H1 (cell line): ENCODE results near the gene KIAA0040. TPM values are rescaled to one million over a fixed set of nuclear protein-coding genes. Genes with fewer than 3 reads are reported as not detected.

Experiments used
- CTCF ChIA-PET: fragments of 300-600 bp; sonication (Branson Sonifier 250); formaldehyde crosslinking; loops from one replicate; lab custom pipeline; 2021; ENCODE audit not compliant: partially characterized antibody; lab: Charles Lee
- POLR2A ChIA-PET: fragments of 300-600 bp; sonication (Branson Sonifier 250); formaldehyde crosslinking; loops from one replicate; lab custom pipeline; 2021; ENCODE audit warnings: inconsistent platforms; ENCODE audit not compliant: partially characterized antibody; lab: Charles Lee
- DNase-seq, 2 experiments: peaks; one replicate each; pipeline versions ENCODE4 v3.0.0 to v3.0.0-alpha.2; 2010 to 2022; ENCODE audit warnings: low spot score in 2 of 2, low read depth in 1 of 2, mixed read lengths in 1 of 2
- FAIRE-seq: peaks from 2 replicates; lab custom pipeline; 2011; peaks lifted over from hg19 to GRCh38; lab: Jason Lieb, UNC
- H2AFZ ChIP-seq: 2 replicates; pipeline ENCODE4 v1.8.1; 2012; ENCODE audit warnings: low read length, inconsistent platforms
- H2AK5ac ChIP-seq: 2 replicates; pipeline ENCODE4 v1.6.1; 2013; ENCODE audit warnings: low read depth, low read length
- H2BK120ac ChIP-seq: replicated peaks from 2 replicates; pipeline ENCODE3; 2013; ENCODE audit warnings: low read depth, low read length, inconsistent platforms
- H2BK12ac ChIP-seq: 2 replicates; pipeline ENCODE4 v1.6.1; 2013; ENCODE audit warnings: low read depth, low read length
- H2BK15ac ChIP-seq: 2 replicates; pipeline ENCODE4 v1.6.1; 2013; ENCODE audit warnings: low read length
- H2BK20ac ChIP-seq: 2 replicates; pipeline ENCODE4 v1.6.1; 2013; ENCODE audit warnings: low read length
- H2BK5ac ChIP-seq: 2 replicates; pipeline ENCODE4 v1.6.1; 2013; ENCODE audit warnings: low read depth, low read length
- H3K14ac ChIP-seq: 2 replicates; pipeline ENCODE4 v1.6.1; 2013; ENCODE audit warnings: inconsistent platforms; ENCODE audit not compliant: insufficient read length
- H3K18ac ChIP-seq: 2 replicates; pipeline ENCODE4 v1.6.1; 2013; ENCODE audit warnings: low read length; ENCODE audit errors: extremely low read depth
- H3K23ac ChIP-seq: 2 replicates; pipeline ENCODE4 v1.6.1; 2013; ENCODE audit warnings: inconsistent platforms; ENCODE audit not compliant: insufficient read length
- H3K23me2 ChIP-seq: 2 replicates; pipeline ENCODE4 v1.6.1; 2013; ENCODE audit warnings: low read depth, low read length
- H3K27ac ChIP-seq: 2 replicates; pipeline ENCODE4 v1.6.1; 2011; ENCODE audit warnings: low read depth, low read length, inconsistent platforms
- H3K27me3 ChIP-seq, 4 experiments: replicated peaks in 1 of 4; 1 replicate in 1 of 4; 2 replicates in 3 of 4; pipeline versions ENCODE4 v1.6.1 to v1.8.1; 2011 to 2013; ENCODE audit warnings: low read length in 3 of 4, mild to moderate bottlenecking in 3 of 4, inconsistent platforms in 2 of 4, mixed read lengths in 2 of 4, moderate library complexity in 1 of 4; ENCODE audit not compliant: control insufficient read depth in 3 of 4, insufficient read depth in 3 of 4; ENCODE audit errors: extremely low read depth in 1 of 4
- H3K36me3 ChIP-seq, 4 experiments: 2 replicates each; pipeline versions ENCODE4 v1.6.1 to v1.8.1; 2011 to 2013; ENCODE audit warnings: mild to moderate bottlenecking in 4 of 4, low read length in 3 of 4, moderate library complexity in 2 of 4, control low read depth in 1 of 4, inconsistent platforms in 1 of 4; ENCODE audit not compliant: insufficient read depth in 4 of 4, control insufficient read depth in 2 of 4
- H3K4ac ChIP-seq: replicated peaks from 2 replicates; pipeline ENCODE3; 2013; ENCODE audit warnings: low read length, low read depth, mixed read lengths, inconsistent platforms; ENCODE audit not compliant: insufficient read length
- H3K4me1 ChIP-seq, 4 experiments: replicated peaks in 1 of 4; 1 replicate in 1 of 4; 2 replicates in 3 of 4; pipeline versions ENCODE4 v1.6.1 to v1.8.1; 2011 to 2013; ENCODE audit warnings: low read length in 3 of 4, inconsistent platforms in 2 of 4, mixed read lengths in 1 of 4; ENCODE audit not compliant: insufficient read depth in 4 of 4, control insufficient read depth in 3 of 4
- H3K4me2 ChIP-seq, 2 experiments: 2 replicates each; pipeline versions ENCODE4 v1.6.1 to v1.8.1; 2011 to 2013; ENCODE audit warnings: low read depth in 2 of 2, low read length in 2 of 2, control low read depth in 1 of 2, inconsistent platforms in 1 of 2, mild to moderate bottlenecking in 1 of 2; ENCODE audit not compliant: insufficient read depth in 1 of 2
- H3K4me3 ChIP-seq, 4 experiments: fragments of 200-600, 300-600 bp in 1 of 4; sonication (generic), shearing (Covaris generic), sonication (Bioruptor Twin) in 1 of 4; 2 replicates each; pipeline versions ENCODE4 v1.5.1 to v1.8.1; 2011 to 2016; ENCODE audit warnings: low read length in 4 of 4, low read depth in 3 of 4, control low read depth in 2 of 4, inconsistent platforms in 2 of 4, mild to moderate bottlenecking in 2 of 4, mixed read lengths in 1 of 4, moderate library complexity in 1 of 4; ENCODE audit not compliant: insufficient read depth in 2 of 4; ENCODE audit errors: extremely low read depth in 1 of 4
- H3K56ac ChIP-seq: replicated peaks from 2 replicates; pipeline ENCODE3; 2013; ENCODE audit warnings: low read depth, mild to moderate bottlenecking, mixed read lengths, low read length, inconsistent platforms; ENCODE audit not compliant: insufficient read length
- H3K79me1 ChIP-seq: 2 replicates; pipeline ENCODE4 v1.6.1; 2013; ENCODE audit warnings: low read depth, low read length, control low read depth
- H3K79me2 ChIP-seq, 2 experiments: 2 replicates each; pipeline versions ENCODE4 v1.6.1 to v1.8.1; 2012 to 2013; ENCODE audit warnings: low read length in 2 of 2, mild to moderate bottlenecking in 2 of 2, inconsistent platforms in 1 of 2; ENCODE audit not compliant: insufficient read depth in 2 of 2, control insufficient read depth in 1 of 2
- H3K9ac ChIP-seq, 4 experiments: replicated peaks in 1 of 4; 1 replicate in 1 of 4; 2 replicates in 3 of 4; pipeline versions ENCODE4 v1.6.1 to v1.8.1; 2011 to 2013; ENCODE audit warnings: low read depth in 3 of 4, low read length in 3 of 4, control low read depth in 2 of 4, mild to moderate bottlenecking in 2 of 4, moderate library complexity in 2 of 4, inconsistent platforms in 1 of 4; ENCODE audit errors: extremely low read depth in 1 of 4
- H3K9me3 ChIP-seq, 2 experiments: 2 replicates each; pipeline versions ENCODE4 v1.6.1 to v1.8.1; 2012 to 2013; ENCODE audit warnings: mild to moderate bottlenecking in 2 of 2, moderate library complexity in 2 of 2, control low read depth in 1 of 2, inconsistent platforms in 1 of 2, low read depth in 1 of 2, low read length in 1 of 2, mixed read lengths in 1 of 2; ENCODE audit not compliant: insufficient read depth in 2 of 2
- H4K20me1 ChIP-seq, 2 experiments: replicated peaks in 1 of 2; 2 replicates each; pipeline versions ENCODE3 to v1.8.1; 2011 to 2013; ENCODE audit warnings: inconsistent platforms in 2 of 2, low read length in 2 of 2, mild to moderate bottlenecking in 1 of 2; ENCODE audit not compliant: insufficient read depth in 2 of 2, control insufficient read depth in 1 of 2
- H4K5ac ChIP-seq: 2 replicates; pipeline ENCODE4 v1.6.1; 2013; ENCODE audit warnings: low read length, low read depth, mixed read lengths, inconsistent platforms; ENCODE audit not compliant: insufficient read length
- H4K8ac ChIP-seq: 2 replicates; pipeline ENCODE4 v1.8.0; 2013; ENCODE audit warnings: mild to moderate bottlenecking, moderate library complexity, low read length, inconsistent platforms; ENCODE audit not compliant: insufficient read depth; ENCODE audit errors: extremely low read depth
- H4K91ac ChIP-seq: replicated peaks from 2 replicates; pipeline ENCODE3; 2013; ENCODE audit warnings: low read length, mixed read lengths, inconsistent platforms; ENCODE audit not compliant: insufficient read length
- ASH2L ChIP-seq: fragments of 200-600, 300-600 bp; sonication (generic); IDR thresholded peaks from one replicate; pipeline ENCODE4 v1.7.1; 2017; ENCODE audit warnings: low read length
- GTF2F1 ChIP-seq: IDR thresholded peaks from 2 replicates; pipeline ENCODE4 v1.6.1; 2012; ENCODE audit warnings: low read depth, low read length, improper control_type of control experiment, borderline replicate concordance
- JUN ChIP-seq: IDR thresholded peaks from 2 replicates; pipeline ENCODE4 v1.6.1; 2011; ENCODE audit warnings: low read depth, mild to moderate bottlenecking, improper control_type of control experiment, low read length
- JUND ChIP-seq: IDR thresholded peaks from 2 replicates; pipeline ENCODE4 v1.6.1; 2011; ENCODE audit warnings: mild to moderate bottlenecking, improper control_type of control experiment, low read length
- KDM1A ChIP-seq: fragments of 200-600, 300-600 bp; sonication (generic); IDR thresholded peaks from 2 replicates; pipeline ENCODE4 v1.7.1; 2016; ENCODE audit warnings: mild to moderate bottlenecking, low read length, borderline replicate concordance
- KDM4A ChIP-seq: IDR thresholded peaks from one replicate; pipeline ENCODE4 v1.7.1; 2012; ENCODE audit warnings: low read depth, mild to moderate bottlenecking, moderate library complexity, low read length, inconsistent platforms; ENCODE audit not compliant: severe bottlenecking
- RNF2 ChIP-seq: fragments of 200-900, 300-1000 bp; sonication (generic); IDR thresholded peaks from 2 replicates; pipeline ENCODE4 v1.7.1; 2016; ENCODE audit warnings: borderline replicate concordance, low read depth, mild to moderate bottlenecking, antibody characterized with exemption, low read length; ENCODE audit not compliant: poor library complexity, severe bottlenecking; ENCODE audit errors: missing control alignments
- WGBS, 2 experiments: shearing (Covaris generic) in 1 of 2; methylation state at CpG; one replicate each; pipeline versions ENCODE4 v1.1.6 to v1.1.7; 2013 to 2015; ENCODE audit warnings: low lambda C conversion rate in 2 of 2, mixed read lengths in 2 of 2, inconsistent platforms in 1 of 2, low coverage in 1 of 2, missing lambda C conversion rate in 1 of 2; ENCODE audit not compliant: insufficient replicate concordance in 2 of 2, insufficient coverage in 1 of 2, insufficient read length in 1 of 2; ENCODE audit errors: extremely low coverage in 1 of 2, missing lambda C conversion rate in 1 of 2; 5-methylcytosine and 5-hydroxymethylcytosine counted together
- polyA plus RNA-seq, 7 experiments: library from polyadenylated mRNA; depleted of rRNA in 3 of 7; stranded (reverse) in 5 of 7; unstranded in 2 of 7; fragments of >200 nt in 5 of 7; fragments of 200-250 nt in 2 of 7; gene quantifications; 1 replicate in 5 of 7; 2 replicates in 1 of 7; 4 replicates in 1 of 7; pipeline versions ENCODE4 v1.2.1 to v1.2.3, GENCODE V29; 2011 to 2013; ENCODE audit warnings: missing spikeins in 2 of 7, mixed read lengths in 2 of 7
- total RNA-seq: library from RNA; stranded (reverse); fragmentation: NEBNext Ultra II Directional; extraction: Animal tissue kit (Norgen Biotek cat#: 25700); gene quantifications from 2 replicates; pipeline ENCODE4 v1.2.1, GENCODE V29; 2021
- TF ChIP-seq, protein P1 (sequence below), 3 experiments: IDR thresholded peaks; 1 replicate in 2 of 3; 2 replicates in 1 of 3; pipeline versions ENCODE4 v1.5.1 to v1.6.1; 2011; ENCODE audit warnings: low read length in 3 of 3, mild to moderate bottlenecking in 3 of 3, inconsistent platforms in 2 of 3, low read depth in 1 of 3, moderate library complexity in 1 of 3; ENCODE audit not compliant: insufficient read depth in 1 of 3; ENCODE audit errors: control extremely low read depth in 1 of 3
- TF ChIP-seq, protein P2 (sequence below): IDR thresholded peaks from 2 replicates; pipeline ENCODE4 v1.6.1; 2012; ENCODE audit warnings: low read length, inconsistent platforms

The KIAA0040 gene
- total and polyA plus RNA-seq, 2 of the 8 experiments (the other 6 are each of a cell fraction or from before 2014, with no cell fraction given), result 11.0 to 14.1 TPM

DNA sequence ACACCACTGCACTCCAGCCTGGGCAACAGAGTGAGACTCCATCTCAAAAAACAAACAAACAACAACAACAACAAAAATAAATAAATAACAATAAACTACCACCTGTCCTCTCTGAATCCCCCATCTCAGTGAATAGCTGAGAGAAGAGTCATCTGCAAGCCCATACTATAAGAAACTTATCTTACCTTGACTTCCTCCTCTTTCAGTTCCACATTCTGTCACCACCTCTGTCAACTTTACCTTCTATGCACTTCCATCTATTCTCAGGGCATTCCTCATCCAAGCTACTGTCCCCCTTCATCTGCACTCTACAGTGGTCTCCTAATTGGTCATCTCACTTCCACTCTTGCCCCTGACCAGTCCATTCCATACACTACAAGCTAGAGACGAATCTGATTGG, 58.1 kb downstream of the KIAA0040 start:
- Histone ChIP-seq H3K27ac (no peak overlapping the region), H3K23ac (no peak overlapping the region), H3K23me2 (peaks cover 2% of the 10 kb centered on the region), H3K14ac (no peak overlapping the region), H3K79me2 (no peaks in the 10 kb centered on the region), H3K4me2 (no peak overlapping the region), H3K9ac (no peak overlapping the region), H2BK20ac (no peak overlapping the region), H3K27me3 (no peaks in the 10 kb centered on the region), H3K18ac (no peak overlapping the region), H2BK15ac (no peak overlapping the region), H4K5ac (no peak overlapping the region), H3K4ac (no peak overlapping the region), H3K4me1 (peaks cover 0 to 21% (median 15%) of the 10 kb centered on the region in 4 experiments; a peak in 4 of 7 replicates), H3K56ac (no peak overlapping the region), H4K91ac (no peak overlapping the region), H3K36me3 (no peaks in the 10 kb centered on the region; a peak in 2 of 8 replicates), H4K20me1 (no peaks in the 10 kb centered on the region), H2AFZ (no peak overlapping the region), H2AK5ac (no peak overlapping the region), H3K9me3 (no peaks in the 10 kb centered on the region), H2BK120ac (no peak overlapping the region), H3K4me3 (no peak overlapping the region), H3K79me1 (no peaks in the 10 kb centered on the region), H2BK12ac (no peak overlapping the region), H4K8ac (no peak overlapping the region), H2BK5ac (no peak overlapping the region)
- CTCF ChIA-PET, result interaction anchor here (1.0 to 8.5 kb wide), 6 partner anchors 10 to 182 kb away, joined by 3 to 55 read pairs (median 13); no protein-coding TSS in a partner anchor
- no peak for DNase-seq
- WGBS, 2 experiments, result 91% methylated on average over 1 of the region's 1 CpG; no CpG with 5 or more reads in 1 of the 2 experiments
- POLR2A ChIA-PET, result no interaction called here
- no peak for FAIRE-seq
- TF ChIP-seq, protein P1, sequence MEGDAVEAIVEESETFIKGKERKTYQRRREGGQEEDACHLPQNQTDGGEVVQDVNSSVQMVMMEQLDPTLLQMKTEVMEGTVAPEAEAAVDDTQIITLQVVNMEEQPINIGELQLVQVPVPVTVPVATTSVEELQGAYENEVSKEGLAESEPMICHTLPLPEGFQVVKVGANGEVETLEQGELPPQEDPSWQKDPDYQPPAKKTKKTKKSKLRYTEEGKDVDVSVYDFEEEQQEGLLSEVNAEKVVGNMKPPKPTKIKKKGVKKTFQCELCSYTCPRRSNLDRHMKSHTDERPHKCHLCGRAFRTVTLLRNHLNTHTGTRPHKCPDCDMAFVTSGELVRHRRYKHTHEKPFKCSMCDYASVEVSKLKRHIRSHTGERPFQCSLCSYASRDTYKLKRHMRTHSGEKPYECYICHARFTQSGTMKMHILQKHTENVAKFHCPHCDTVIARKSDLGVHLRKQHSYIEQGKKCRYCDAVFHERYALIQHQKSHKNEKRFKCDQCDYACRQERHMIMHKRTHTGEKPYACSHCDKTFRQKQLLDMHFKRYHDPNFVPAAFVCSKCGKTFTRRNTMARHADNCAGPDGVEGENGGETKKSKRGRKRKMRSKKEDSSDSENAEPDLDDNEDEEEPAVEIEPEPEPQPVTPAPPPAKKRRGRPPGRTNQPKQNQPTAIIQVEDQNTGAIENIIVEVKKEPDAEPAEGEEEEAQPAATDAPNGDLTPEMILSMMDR (IDR thresholded peaks at IDR 0.05; ENCODE audit: control extremely low read depth in 1 of 3, insufficient read depth in 1 of 3, low read depth in 1 of 3, low read length in 3 of 3), result no peak
- no peak for TF ChIP-seq JUN
- TF ChIP-seq, protein P2, sequence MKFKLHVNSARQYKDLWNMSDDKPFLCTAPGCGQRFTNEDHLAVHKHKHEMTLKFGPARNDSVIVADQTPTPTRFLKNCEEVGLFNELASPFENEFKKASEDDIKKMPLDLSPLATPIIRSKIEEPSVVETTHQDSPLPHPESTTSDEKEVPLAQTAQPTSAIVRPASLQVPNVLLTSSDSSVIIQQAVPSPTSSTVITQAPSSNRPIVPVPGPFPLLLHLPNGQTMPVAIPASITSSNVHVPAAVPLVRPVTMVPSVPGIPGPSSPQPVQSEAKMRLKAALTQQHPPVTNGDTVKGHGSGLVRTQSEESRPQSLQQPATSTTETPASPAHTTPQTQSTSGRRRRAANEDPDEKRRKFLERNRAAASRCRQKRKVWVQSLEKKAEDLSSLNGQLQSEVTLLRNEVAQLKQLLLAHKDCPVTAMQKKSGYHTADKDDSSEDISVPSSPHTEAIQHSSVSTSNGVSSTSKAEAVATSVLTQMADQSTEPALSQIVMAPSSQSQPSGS, result no peak
- TF ChIP-seq JUND, result no peak
- TF ChIP-seq GTF2F1, result no peak
- no peak for TF ChIP-seq RNF2
- TF ChIP-seq KDM1A, result no peak
- TF ChIP-seq KDM4A, result no peak
- no peak for TF ChIP-seq ASH2L
